Activated T-helper 2 cell treated with anti-CD3 and anti-CD28 coated beads, Interferon-gamma antibody, Interleukin-2, Interleukin-4, amounts not matched to agents 10 μg/mL and 5 μg/mL and 100 μg/mL, durations not matched to agents 14 hours and 24 hours and 36 hours (primary cell): ENCODE measurements around the gene ZNRF3. TPM values are rescaled to one million over a fixed set of nuclear protein-coding genes. Genes with fewer than 3 reads are reported as not detected.
"Not testable (repeated sequence)": the region's sequence is repeated elsewhere in the genome, so short reads cannot be mapped to it uniquely, and the experiment has no call there.

Source experiments
- DNase-seq: peaks from one replicate; pipeline ENCODE4 v3.0.0; 2021; ENCODE audit warnings: low spot score
- H3K27ac Mint-ChIP-seq: one replicate; pipeline ENCODE4 v1.8.0; 2021; ENCODE audit warnings: mixed read lengths
- H3K27me3 Mint-ChIP-seq: one replicate; pipeline ENCODE4 v1.8.0; 2021; ENCODE audit warnings: low read depth, mixed read lengths
- H3K36me3 Mint-ChIP-seq: one replicate; pipeline ENCODE4 v1.8.0; 2021; ENCODE audit warnings: low read depth, mixed read lengths
- H3K4me1 Mint-ChIP-seq: one replicate; pipeline ENCODE4 v1.8.0; 2021; ENCODE audit warnings: low read depth, mixed read lengths
- H3K4me3 Mint-ChIP-seq: one replicate; pipeline ENCODE4 v1.8.0; 2021; ENCODE audit warnings: low read depth, mild to moderate bottlenecking, moderate library complexity, mixed read lengths
- H3K9me3 Mint-ChIP-seq: one replicate; pipeline ENCODE4 v1.8.0; 2021; ENCODE audit warnings: mixed read lengths
- intact Hi-C: fragments of 100-400 bp; cut with micrococcal nuclease; formaldehyde crosslinking; loops from one replicate; pipeline ENCODE4 v1.15.1; 2023
- total RNA-seq: library from RNA; stranded (reverse); gene quantifications from 2 replicates; pipeline ENCODE4 v1.2.3, GENCODE V29; 2022

The ZNRF3 gene
- total RNA-seq, 1 donor from 2014 or later, result 0.82 TPM

- intact Hi-C loops, result loop anchor here (10.0 kb wide), 1 partner anchor 68 kb away; no protein-coding TSS in a partner anchor
- H3K27me3 Mint-ChIP-seq, result peaks cover 61% of the 10 kb centered on the region
- H3K36me3 Mint-ChIP-seq, result no peaks in the 10 kb centered on the region
- peaks cover 7% of the 10 kb centered on the region for H3K9me3 Mint-ChIP-seq
- H3K4me3 Mint-ChIP-seq, result no peak overlapping the region
- no peak overlapping the region for H3K27ac Mint-ChIP-seq
- no peaks in the 10 kb centered on the region for H3K4me1 Mint-ChIP-seq
- DNase-seq, result no peak
Observed at GRCh38 chr22:29023172-29023796, 139.9 kb downstream of the ZNRF3 start.

GRCh38 chr22:29026579-29026978 lies 143.2 kb downstream of the ZNRF3 start:
- Mint-ChIP-seq H3K27ac (no peak overlapping the region), H3K4me1 (peaks cover 14% of the 10 kb centered on the region), H3K4me3 (no peak overlapping the region), H3K36me3 (no peaks in the 10 kb centered on the region), H3K9me3 (no peaks in the 10 kb centered on the region), H3K27me3 (peaks cover 78% of the 10 kb centered on the region)
- intact Hi-C loops, result loop anchor here (10.0 kb wide), 1 partner anchor 72 kb away; no protein-coding TSS in a partner anchor
- no peak for DNase-seq

GRCh38 chr22:29028468-29028867 lies 145.1 kb downstream of the ZNRF3 start:
- no peak for DNase-seq
- H3K27ac Mint-ChIP-seq, result no peak overlapping the region
- no peaks in the 10 kb centered on the region for H3K36me3 Mint-ChIP-seq
- peaks cover 14% of the 10 kb centered on the region for H3K4me1 Mint-ChIP-seq
- H3K4me3 Mint-ChIP-seq, result no peak overlapping the region
- intact Hi-C loops, result loop anchor here (10.0 kb wide), 1 partner anchor 74 kb away; no protein-coding TSS in a partner anchor
- no peaks in the 10 kb centered on the region for H3K9me3 Mint-ChIP-seq
- H3K27me3 Mint-ChIP-seq, result peaks cover 77% of the 10 kb centered on the region

- no peak for DNase-seq
- Mint-ChIP-seq H3K27me3 (peaks cover 74% of the 10 kb centered on the region), H3K36me3 (no peaks in the 10 kb centered on the region), H3K4me3 (no peak overlapping the region), H3K4me1 (peaks cover 14% of the 10 kb centered on the region), H3K9me3 (no peaks in the 10 kb centered on the region), H3K27ac (no peak overlapping the region)
- intact Hi-C loops, result loop anchor here (10.0 kb wide), 1 partner anchor 75 kb away; no protein-coding TSS in a partner anchor
Observed at GRCh38 chr22:29029202-29030000, 146.0 kb downstream of the ZNRF3 start.

GRCh38 chr22:29030016-29030617 lies 146.7 kb downstream of the ZNRF3 start:
- H3K27ac Mint-ChIP-seq, result no peak overlapping the region
- H3K27me3 Mint-ChIP-seq, result peaks cover 78% of the 10 kb centered on the region
- H3K4me3 Mint-ChIP-seq, result peak overlapping the region; percentile 7
- peaks cover 14% of the 10 kb centered on the region for H3K4me1 Mint-ChIP-seq
- intact Hi-C loops, result no loop called here
- no peak for DNase-seq
- H3K36me3 Mint-ChIP-seq, result no peaks in the 10 kb centered on the region
- no peaks in the 10 kb centered on the region for H3K9me3 Mint-ChIP-seq

- no peak overlapping the region for H3K4me3 Mint-ChIP-seq
- no peaks in the 10 kb centered on the region for H3K9me3 Mint-ChIP-seq
- H3K27ac Mint-ChIP-seq, result no peak overlapping the region
- intact Hi-C loops, result no loop called here
- H3K27me3 Mint-ChIP-seq, result peaks cover 75% of the 10 kb centered on the region
- DNase-seq, result no peak
- peaks cover 14% of the 10 kb centered on the region for H3K4me1 Mint-ChIP-seq
- no peaks in the 10 kb centered on the region for H3K36me3 Mint-ChIP-seq
Observed at GRCh38 chr22:29030618-29031226, 147.3 kb downstream of the ZNRF3 start.

GRCh38 chr22:29031227-29032011 lies 148.0 kb downstream of the ZNRF3 start:
- no peaks in the 10 kb centered on the region for H3K9me3 Mint-ChIP-seq
- H3K36me3 Mint-ChIP-seq, result no peaks in the 10 kb centered on the region
- intact Hi-C loops, result no loop called here
- H3K27me3 Mint-ChIP-seq, result peaks cover 72% of the 10 kb centered on the region
- peaks cover 14% of the 10 kb centered on the region for H3K4me1 Mint-ChIP-seq
- H3K27ac Mint-ChIP-seq, result no peak overlapping the region
- H3K4me3 Mint-ChIP-seq, result no peak overlapping the region
- no peak for DNase-seq

- peaks cover 14% of the 10 kb centered on the region for H3K4me1 Mint-ChIP-seq
- no peak for DNase-seq
- H3K36me3 Mint-ChIP-seq, result no peaks in the 10 kb centered on the region
- H3K27ac Mint-ChIP-seq, result no peak overlapping the region
- no peak overlapping the region for H3K4me3 Mint-ChIP-seq
- no peaks in the 10 kb centered on the region for H3K9me3 Mint-ChIP-seq
- intact Hi-C loops, result no loop called here
- H3K27me3 Mint-ChIP-seq, result peaks cover 66% of the 10 kb centered on the region
Observed at GRCh38 chr22:29032014-29032475, 148.7 kb downstream of the ZNRF3 start.

GRCh38 chr22:29032584-29032983 lies 149.2 kb downstream of the ZNRF3 start:
- Mint-ChIP-seq H3K36me3 (no peaks in the 10 kb centered on the region), H3K4me1 (peaks cover 14% of the 10 kb centered on the region), H3K4me3 (no peak overlapping the region), H3K27me3 (peaks cover 62% of the 10 kb centered on the region), H3K27ac (no peak overlapping the region), H3K9me3 (no peaks in the 10 kb centered on the region)
- intact Hi-C loops, result no loop called here
- no peak for DNase-seq

GRCh38 chr22:29037340-29037932 lies 154.1 kb downstream of the ZNRF3 start:
- DNase-seq, result no peak
- intact Hi-C loops, result no loop called here
- H3K4me1 Mint-ChIP-seq, result no peaks in the 10 kb centered on the region
- no peaks in the 10 kb centered on the region for H3K36me3 Mint-ChIP-seq
- H3K27me3 Mint-ChIP-seq, result peaks cover 35% of the 10 kb centered on the region
- no peaks in the 10 kb centered on the region for H3K9me3 Mint-ChIP-seq
- no peak overlapping the region for H3K27ac Mint-ChIP-seq
- H3K4me3 Mint-ChIP-seq, result no peak overlapping the region

GRCh38 chr22:29039148-29039547 lies 155.8 kb downstream of the ZNRF3 start:
- no peak for DNase-seq
- no peak overlapping the region for H3K4me3 Mint-ChIP-seq
- H3K27ac Mint-ChIP-seq, result no peak overlapping the region
- intact Hi-C loops, result no loop called here
- H3K27me3 Mint-ChIP-seq, result peaks cover 26% of the 10 kb centered on the region
- H3K36me3 Mint-ChIP-seq, result no peaks in the 10 kb centered on the region
- H3K4me1 Mint-ChIP-seq, result no peaks in the 10 kb centered on the region
- H3K9me3 Mint-ChIP-seq, result no peaks in the 10 kb centered on the region

- H3K36me3 Mint-ChIP-seq, DNase-seq, H3K27ac Mint-ChIP-seq, H3K4me1 Mint-ChIP-seq, H3K4me3 Mint-ChIP-seq, H3K9me3 Mint-ChIP-seq: not testable (repeated sequence)
- peaks cover 20% of the 10 kb centered on the region for H3K27me3 Mint-ChIP-seq
- intact Hi-C loops, result loop anchor here (1.0 to 5.0 kb wide), 2 partner anchors 184 to 437 kb away; no protein-coding TSS in a partner anchor
Observed at GRCh38 chr22:29039684-29040083, 156.3 kb downstream of the ZNRF3 start.
